SIG-M5 treated with dmso at 0.1 percent for 504 hours (cell line): Measurements from ENCODE around the gene IL16.
"Not testable (repeated sequence)": the region's sequence is repeated elsewhere in the genome, so short reads cannot be mapped to it uniquely, and the experiment has no call there.

Experiments
- DNase-seq: peaks from one replicate; lab custom pipeline; 2025; ENCODE audit not compliant: unreplicated experiment; lab: John Stamatoyannopoulos, UW

The IL16 gene

GRCh38 chr15:81199031-81199779, 2.5 kb downstream of the IL16 start:
- no peak for DNase-seq

GRCh38 chr15:81206018-81206417, 9.3 kb downstream of the IL16 start:
- no peak for DNase-seq

GRCh38 chr15:81207987-81208386, 11.3 kb downstream of the IL16 start:
- DNase-seq, result not testable (repeated sequence)

GRCh38 chr15:81209635-81210034, 13.0 kb downstream of the IL16 start:
- no peak for DNase-seq

GRCh38 chr15:81211376-81211775, 14.7 kb downstream of the IL16 start:
- DNase-seq, result no peak

GRCh38 chr15:81213982-81214381, 17.3 kb downstream of the IL16 start:
- DNase-seq, result no peak

- DNase-seq, result no peak
Measured at GRCh38 chr15:81215531-81215930, 18.9 kb downstream of the IL16 start.

- no peak for DNase-seq
Measured at GRCh38 chr15:81215983-81216382, 19.3 kb downstream of the IL16 start.

- DNase-seq, result no peak
Measured at GRCh38 chr15:81216422-81216821, 19.7 kb downstream of the IL16 start.

- DNase-seq, result no peak
Measured at GRCh38 chr15:81221449-81221848, 24.8 kb downstream of the IL16 start.

- DNase-seq, result no peak
Measured at GRCh38 chr15:81222007-81222406, 25.3 kb downstream of the IL16 start.

- DNase-seq, result no peak
Measured at GRCh38 chr15:81223346-81223971, 26.8 kb downstream of the IL16 start.

GRCh38 chr15:81224232-81224631, 27.6 kb downstream of the IL16 start:
- DNase-seq, result no peak

GRCh38 chr15:81225161-81225671, 28.5 kb downstream of the IL16 start:
- DNase-seq, result no peak

- DNase-seq, result no peak
Measured at GRCh38 chr15:81227716-81228115, 31.0 kb downstream of the IL16 start.

GRCh38 chr15:81229586-81229985, 32.9 kb downstream of the IL16 start:
- DNase-seq, result no peak

- no peak for DNase-seq
Measured at GRCh38 chr15:81235276-81236123, 38.8 kb downstream of the IL16 start.

GRCh38 chr15:81239190-81239589, 42.5 kb downstream of the IL16 start:
- DNase-seq, result no peak

- no peak for DNase-seq
Measured at GRCh38 chr15:81242778-81243177, 46.1 kb downstream of the IL16 start.

GRCh38 chr15:81244306-81244705, 47.6 kb downstream of the IL16 start:
- DNase-seq, result no peak

GRCh38 chr15:81253846-81254245, 57.2 kb downstream of the IL16 start:
- DNase-seq, result no peak
